HG02981 (cell line): ENCODE data around the gene NPHP4.

Source experiments
- ATAC-seq: cut with Tn5 transposase; IDR thresholded peaks from one replicate; pipeline ENCODE4 v1.9.1; 2021; ENCODE audit warnings: mild to moderate bottlenecking, moderate library complexity; ENCODE audit not compliant: unreplicated experiment

The NPHP4 gene

GRCh38 chr1:5837976-5838653 is 154.1 kb downstream of the NPHP4 start:
- ATAC-seq: no peak

GRCh38 chr1:5836776-5837440 is 155.3 kb downstream of the NPHP4 start:
- ATAC-seq: no peak

GRCh38 chr1:5835179-5835562 is 157.1 kb downstream of the NPHP4 start:
- ATAC-seq: no peak

GRCh38 chr1:5834477-5835178 is 157.6 kb downstream of the NPHP4 start:
- ATAC-seq: no peak

GRCh38 chr1:5833911-5834310 is 158.3 kb downstream of the NPHP4 start:
- ATAC-seq: no peak

- no peak for ATAC-seq
Measured at GRCh38 chr1:5832916-5833895, 159.0 kb downstream of the NPHP4 start.

GRCh38 chr1:5831600-5832335 is 160.5 kb downstream of the NPHP4 start:
- ATAC-seq: no peak

- no peak for ATAC-seq
Measured at GRCh38 chr1:5830771-5831599, 161.2 kb downstream of the NPHP4 start.

GRCh38 chr1:5829414-5829813 is 162.8 kb downstream of the NPHP4 start:
- no peak for ATAC-seq

- ATAC-seq: no peak
Measured at GRCh38 chr1:5828308-5828935, 163.8 kb downstream of the NPHP4 start.

- ATAC-seq: no peak
Measured at GRCh38 chr1:5827516-5827915, 164.7 kb downstream of the NPHP4 start.

GRCh38 chr1:5826601-5827000 is 165.6 kb downstream of the NPHP4 start:
- ATAC-seq: no peak

- no peak for ATAC-seq
Measured at GRCh38 chr1:5822726-5823125, 169.5 kb downstream of the NPHP4 start.

- no peak for ATAC-seq
Measured at GRCh38 chr1:5822266-5822665, 170.0 kb downstream of the NPHP4 start.

GRCh38 chr1:5821540-5822176 is 170.6 kb downstream of the NPHP4 start:
- ATAC-seq: no peak

- ATAC-seq: no peak
Measured at GRCh38 chr1:5820026-5820421, 172.2 kb downstream of the NPHP4 start.

GRCh38 chr1:5819391-5820025 is 172.7 kb downstream of the NPHP4 start:
- no peak for ATAC-seq

- no peak for ATAC-seq
Measured at GRCh38 chr1:5818755-5819154, 173.5 kb downstream of the NPHP4 start.
